Calu3 (cell line): ENCODE data around the gene PNMA5. TPM values are rescaled to one million over a fixed set of nuclear protein-coding genes. Genes with fewer than 3 reads are reported as not detected.
"Not testable (repeated sequence)": the region's sequence is repeated elsewhere in the genome, so short reads cannot be mapped to it uniquely, and the experiment has no call there.

Experiments
- BruUV-seq: library from RNA; stranded (reverse); fragments of 400-500 nt; replicated peaks from 2 replicates; lab custom pipeline; 2021; lab: Mats Ljungman, UMichigan
- CTCF ChIA-PET: fragments of 300-600 bp; sonication (Branson Sonifier 250); formaldehyde crosslinking; loops from one replicate; lab custom pipeline; 2022; ENCODE audit warnings: antibody characterized with exemption; lab: Charles Lee
- DNase-seq: peaks from one replicate; pipeline ENCODE4 v3.0.0; 2022
- H3K27ac Mint-ChIP-seq: one replicate; pipeline ENCODE4 v1.8.0; 2022; ENCODE audit warnings: mixed read lengths; ENCODE audit not compliant: unreplicated experiment
- H3K27me3 Mint-ChIP-seq: one replicate; pipeline ENCODE4 v1.8.0; 2022; ENCODE audit warnings: mixed read lengths; ENCODE audit not compliant: unreplicated experiment
- H3K36me3 Mint-ChIP-seq: one replicate; pipeline ENCODE4 v1.8.0; 2022; ENCODE audit warnings: mild to moderate bottlenecking, moderate library complexity, mixed read lengths; ENCODE audit not compliant: insufficient read depth, unreplicated experiment
- H3K4me1 Mint-ChIP-seq: one replicate; pipeline ENCODE4 v1.8.0; 2022; ENCODE audit warnings: mild to moderate bottlenecking, low read depth, mixed read lengths; ENCODE audit not compliant: unreplicated experiment
- H3K4me3 Mint-ChIP-seq: one replicate; pipeline ENCODE4 v1.8.0; 2022; ENCODE audit warnings: mild to moderate bottlenecking, low read depth, moderate library complexity, mixed read lengths; ENCODE audit not compliant: unreplicated experiment
- H3K9me3 Mint-ChIP-seq: one replicate; pipeline ENCODE4 v1.8.0; 2022; ENCODE audit warnings: low read depth, mixed read lengths; ENCODE audit not compliant: unreplicated experiment
- intact Hi-C: fragments of 100-400 bp; cut with micrococcal nuclease; formaldehyde crosslinking; loops from one replicate; pipeline ENCODE4 v1.10.0; 2022; ENCODE audit not compliant: unreplicated experiment
- total RNA-seq: library from RNA; stranded (reverse); gene quantifications from 2 replicates; pipeline ENCODE4 v1.2.3, GENCODE V29; 2022
- TF ChIP-seq, protein P1 (sequence below): fragments of 200-600 bp; IDR thresholded peaks from one replicate; pipeline ENCODE4 v1.8.0; 2022; ENCODE audit warnings: antibody characterized with exemption; ENCODE audit not compliant: unreplicated experiment

The PNMA5 gene
- total RNA-seq, 1 experiment from 2014 or later, result not detected

DNA sequence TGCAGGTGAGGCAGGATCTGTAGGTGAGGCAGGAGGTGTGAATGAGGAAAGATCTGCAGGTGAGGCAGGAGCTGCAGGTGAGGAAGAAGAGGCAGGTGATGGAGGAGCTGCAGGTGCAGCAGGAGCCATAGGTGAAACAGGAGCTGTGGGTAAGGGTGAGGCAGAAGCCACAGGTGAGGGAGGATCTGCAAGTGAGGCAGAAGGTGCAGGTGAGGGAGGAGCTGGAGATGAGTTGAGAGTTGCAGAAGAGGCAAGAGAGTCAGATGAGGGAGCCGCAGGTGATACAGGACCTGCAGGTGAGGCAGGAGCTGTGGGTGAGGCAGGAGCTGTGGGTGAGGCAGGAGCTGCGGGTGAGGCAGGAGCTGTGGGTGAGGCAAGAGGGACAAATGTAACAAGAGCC is 35.2 kb upstream of the PNMA5 start:
- CTCF ChIA-PET, result interaction anchor here (1.1 kb wide), 1 partner anchor 88 kb away, joined by 4 read pairs; no protein-coding TSS in a partner anchor
- intact Hi-C loops, result no loop called here
- Mint-ChIP-seq H3K27me3 (peaks cover 39% of the 10 kb centered on the region), H3K4me1 (no peaks in the 10 kb centered on the region), H3K27ac (no peak overlapping the region), H3K4me3 (no peak overlapping the region), H3K36me3 (no peaks in the 10 kb centered on the region), H3K9me3 (no peaks in the 10 kb centered on the region)
- TF ChIP-seq, protein P1, sequence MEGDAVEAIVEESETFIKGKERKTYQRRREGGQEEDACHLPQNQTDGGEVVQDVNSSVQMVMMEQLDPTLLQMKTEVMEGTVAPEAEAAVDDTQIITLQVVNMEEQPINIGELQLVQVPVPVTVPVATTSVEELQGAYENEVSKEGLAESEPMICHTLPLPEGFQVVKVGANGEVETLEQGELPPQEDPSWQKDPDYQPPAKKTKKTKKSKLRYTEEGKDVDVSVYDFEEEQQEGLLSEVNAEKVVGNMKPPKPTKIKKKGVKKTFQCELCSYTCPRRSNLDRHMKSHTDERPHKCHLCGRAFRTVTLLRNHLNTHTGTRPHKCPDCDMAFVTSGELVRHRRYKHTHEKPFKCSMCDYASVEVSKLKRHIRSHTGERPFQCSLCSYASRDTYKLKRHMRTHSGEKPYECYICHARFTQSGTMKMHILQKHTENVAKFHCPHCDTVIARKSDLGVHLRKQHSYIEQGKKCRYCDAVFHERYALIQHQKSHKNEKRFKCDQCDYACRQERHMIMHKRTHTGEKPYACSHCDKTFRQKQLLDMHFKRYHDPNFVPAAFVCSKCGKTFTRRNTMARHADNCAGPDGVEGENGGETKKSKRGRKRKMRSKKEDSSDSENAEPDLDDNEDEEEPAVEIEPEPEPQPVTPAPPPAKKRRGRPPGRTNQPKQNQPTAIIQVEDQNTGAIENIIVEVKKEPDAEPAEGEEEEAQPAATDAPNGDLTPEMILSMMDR, result no peak
- DNase-seq, result no peak
- BruUV-seq, result no TSS peak

GRCh38 chrX:153028487-153028886 is 34.6 kb upstream of the PNMA5 start:
- intact Hi-C loops, H3K9me3 Mint-ChIP-seq, H3K4me3 Mint-ChIP-seq, H3K4me1 Mint-ChIP-seq, BruUV-seq, H3K27ac Mint-ChIP-seq, H3K36me3 Mint-ChIP-seq, DNase-seq, CTCF ChIA-PET: not testable (repeated sequence)
- peaks cover 32% of the 10 kb centered on the region for H3K27me3 Mint-ChIP-seq

DNA sequence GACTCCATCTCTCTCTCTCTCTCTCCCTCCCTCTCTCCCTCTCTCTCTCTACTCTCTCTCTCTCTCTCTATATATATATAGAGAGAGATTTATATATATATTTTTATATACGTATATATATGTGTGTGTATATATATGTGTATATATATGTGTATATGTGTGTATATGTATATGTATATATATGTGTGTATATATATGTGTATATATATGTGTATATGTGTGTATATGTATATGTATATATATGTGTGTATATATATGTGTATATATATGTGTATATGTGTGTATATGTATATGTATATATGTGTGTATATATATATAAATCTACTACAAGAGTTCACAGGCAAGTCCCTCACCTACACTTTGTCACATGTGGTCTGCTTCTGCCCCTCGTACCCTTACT is 32.6 kb upstream of the PNMA5 start:
- H3K9me3 Mint-ChIP-seq, BruUV-seq, H3K27ac Mint-ChIP-seq, intact Hi-C loops, H3K36me3 Mint-ChIP-seq, H3K4me3 Mint-ChIP-seq, DNase-seq, H3K4me1 Mint-ChIP-seq, CTCF ChIA-PET: not testable (repeated sequence)
- H3K27me3 Mint-ChIP-seq, result peaks cover 35% of the 10 kb centered on the region

- no peaks in the 10 kb centered on the region for H3K9me3 Mint-ChIP-seq
- no TSS peak for BruUV-seq
- no peak for DNase-seq
- no peak overlapping the region for H3K4me3 Mint-ChIP-seq
- no peaks in the 10 kb centered on the region for H3K4me1 Mint-ChIP-seq
- H3K27me3 Mint-ChIP-seq, result peaks cover 58% of the 10 kb centered on the region
- H3K27ac Mint-ChIP-seq, result no peak overlapping the region
- CTCF ChIA-PET, result no interaction called here
- TF ChIP-seq, protein P1, result no peak
- no peaks in the 10 kb centered on the region for H3K36me3 Mint-ChIP-seq
- intact Hi-C loops, result no loop called here
Measured at GRCh38 chrX:153019166-153019565, 25.2 kb upstream of the PNMA5 start.

DNA sequence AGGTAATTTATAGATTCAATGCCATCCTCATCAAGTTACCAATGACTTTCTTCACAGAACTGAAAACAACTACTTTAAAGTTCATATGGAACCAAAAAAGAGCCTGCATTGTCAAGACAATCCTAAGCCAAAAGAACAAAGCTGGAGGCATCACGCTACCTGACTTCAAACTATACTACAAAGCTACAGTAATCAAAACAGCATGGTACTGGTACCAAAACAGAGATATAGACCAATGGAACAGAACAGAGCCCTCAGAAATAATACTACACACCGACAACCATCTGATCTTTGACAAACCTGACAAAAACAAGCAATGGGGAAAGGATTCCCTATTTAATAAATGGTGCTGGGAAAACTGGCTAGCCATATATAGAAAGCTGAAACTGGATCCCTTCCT is 23.3 kb upstream of the PNMA5 start:
- H3K27ac Mint-ChIP-seq, H3K36me3 Mint-ChIP-seq, H3K4me1 Mint-ChIP-seq, CTCF ChIA-PET, BruUV-seq, intact Hi-C loops, H3K4me3 Mint-ChIP-seq, DNase-seq, H3K9me3 Mint-ChIP-seq: not testable (repeated sequence)
- peaks cover 74% of the 10 kb centered on the region for H3K27me3 Mint-ChIP-seq

DNA sequence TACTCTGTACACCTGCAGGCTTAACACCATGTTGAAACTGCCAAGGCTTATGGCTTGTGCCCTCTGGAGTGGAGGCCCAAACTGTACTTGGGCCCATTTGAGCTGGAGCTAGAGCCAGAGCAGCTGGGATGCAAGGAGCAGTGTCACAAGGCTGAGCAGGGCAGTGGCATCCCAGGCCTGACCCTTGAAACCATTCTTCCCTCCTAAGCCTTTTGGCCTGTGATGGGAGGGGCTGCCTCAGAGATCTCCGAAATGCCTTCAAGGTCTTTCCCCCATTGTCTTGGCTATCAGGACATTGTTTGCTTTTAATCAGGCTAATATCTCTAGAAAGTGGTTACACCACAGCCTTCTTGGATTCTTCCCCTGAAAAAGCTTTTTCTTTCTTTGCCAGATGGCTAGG is 10.9 kb upstream of the PNMA5 start:
- DNase-seq, result no peak
- intact Hi-C loops, result no loop called here
- no TSS peak for BruUV-seq
- Mint-ChIP-seq H3K36me3 (no peaks in the 10 kb centered on the region), H3K27ac (no peak overlapping the region), H3K27me3 (peaks cover 83% of the 10 kb centered on the region), H3K4me1 (no peaks in the 10 kb centered on the region), H3K9me3 (peaks cover 12% of the 10 kb centered on the region), H3K4me3 (no peak overlapping the region)
- TF ChIP-seq, protein P1, result no peak
- CTCF ChIA-PET, result no interaction called here
